LNCAP (cell line): Measurements from ENCODE around the gene UTP4.

Experiments used
- CTCF ChIP-seq: fragments of 450-650 bp; IDR thresholded peaks from 2 replicates; pipeline ENCODE4 v1.5.1; 2017; ENCODE audit warnings: mild to moderate bottlenecking

The UTP4 gene

GRCh38 chr16:69108064-69108904, 24.2 kb upstream of the UTP4 start:
- TF ChIP-seq CTCF: no peak

- no peak for TF ChIP-seq CTCF
Measured at GRCh38 chr16:69108905-69109252, 23.6 kb upstream of the UTP4 start.

DNA sequence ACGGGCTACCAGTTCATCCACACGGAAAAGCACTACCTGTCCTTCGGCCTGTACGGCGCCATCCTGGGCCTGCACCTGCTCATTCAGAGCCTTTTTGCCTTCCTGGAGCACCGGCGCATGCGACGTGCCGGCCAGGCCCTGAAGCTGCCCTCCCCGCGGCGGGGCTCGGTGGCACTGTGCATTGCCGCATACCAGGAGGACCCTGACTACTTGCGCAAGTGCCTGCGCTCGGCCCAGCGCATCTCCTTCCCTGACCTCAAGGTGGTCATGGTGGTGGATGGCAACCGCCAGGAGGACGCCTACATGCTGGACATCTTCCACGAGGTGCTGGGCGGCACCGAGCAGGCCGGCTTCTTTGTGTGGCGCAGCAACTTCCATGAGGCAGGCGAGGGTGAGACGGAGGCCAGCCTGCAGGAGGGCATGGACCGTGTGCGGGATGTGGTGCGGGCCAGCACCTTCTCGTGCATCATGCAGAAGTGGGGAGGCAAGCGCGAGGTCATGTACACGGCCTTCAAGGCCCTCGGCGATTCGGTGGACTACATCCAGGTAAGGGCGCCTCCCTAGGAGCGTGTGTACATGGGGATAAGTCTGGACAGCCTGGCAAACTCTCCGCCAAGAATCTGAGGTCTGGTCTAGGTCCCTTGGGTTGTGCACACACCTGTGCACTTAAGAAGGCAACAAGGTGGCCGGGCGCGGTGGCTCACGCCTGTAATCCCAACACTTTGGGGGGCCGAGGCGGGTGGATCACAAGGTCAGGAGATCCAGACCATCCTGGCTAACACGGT, 22.8 kb upstream of the UTP4 start:
- no peak for TF ChIP-seq CTCF

GRCh38 chr16:69110406-69110805, 22.0 kb upstream of the UTP4 start:
- TF ChIP-seq CTCF: no peak

- no peak for TF ChIP-seq CTCF
Measured at GRCh38 chr16:69111216-69111875, 21.1 kb upstream of the UTP4 start.

DNA sequence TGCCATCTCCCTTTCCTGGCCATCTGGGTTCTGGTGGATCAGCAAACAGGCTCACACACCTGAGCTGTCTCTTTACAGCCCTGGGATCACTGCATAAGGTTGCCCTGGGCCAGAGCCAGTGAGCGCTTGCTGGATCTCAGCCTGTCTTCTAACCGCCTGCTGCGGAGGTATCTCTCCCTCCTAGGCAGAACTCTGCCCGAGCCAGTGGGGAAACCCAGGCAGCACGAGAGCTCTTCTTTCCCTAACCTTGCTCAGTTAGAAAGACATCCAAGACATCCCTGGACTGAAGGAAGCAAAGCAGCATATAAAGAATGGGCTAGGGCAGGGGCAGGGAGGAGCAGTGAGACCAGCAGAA, 20.6 kb upstream of the UTP4 start:
- no peak for TF ChIP-seq CTCF

DNA sequence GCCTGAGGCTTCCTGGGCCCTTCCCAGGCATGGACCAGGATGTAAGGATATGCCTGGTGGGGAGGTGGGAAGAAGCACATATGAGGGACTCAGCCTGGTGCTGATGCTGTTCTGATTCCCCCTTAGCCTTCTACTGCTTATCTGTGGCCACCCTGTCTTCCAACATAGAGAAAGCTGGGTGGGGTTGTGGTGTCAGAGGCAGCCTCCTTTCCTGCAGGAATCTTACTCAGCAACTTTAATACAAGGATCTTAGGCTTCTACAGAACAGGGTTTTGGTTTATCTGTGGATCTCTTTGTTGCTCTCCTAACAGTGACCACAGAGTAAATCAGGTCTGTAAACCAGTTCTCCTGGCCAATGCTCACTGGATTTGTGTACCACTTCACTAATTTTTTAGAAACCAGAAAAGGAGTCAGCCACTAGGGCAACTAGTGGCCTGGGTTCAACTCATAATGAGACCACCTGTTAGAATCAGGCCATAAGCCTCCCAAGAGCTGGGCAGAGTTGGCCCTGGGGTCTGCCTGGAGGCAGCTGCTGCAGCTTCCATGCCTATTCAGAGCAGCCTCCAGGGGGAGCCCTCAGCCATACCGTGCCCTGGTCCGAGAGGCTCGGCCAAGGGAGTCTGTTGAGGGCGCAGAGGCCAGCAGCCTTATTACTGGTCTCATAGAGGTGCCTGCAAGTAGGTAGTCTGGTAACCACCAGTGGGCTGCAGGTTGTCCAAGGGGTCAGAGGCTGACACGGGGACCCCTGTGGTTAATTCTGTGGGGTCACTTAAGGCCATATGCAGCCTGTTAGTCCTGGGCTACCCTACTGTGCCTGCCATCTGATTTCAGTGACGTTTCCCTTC, 19.9 kb upstream of the UTP4 start:
- TF ChIP-seq CTCF: peak; percentile 89
